GM12878 (cell line): Measurements from ENCODE around the gene CYP26B1. TPM values are rescaled to one million over a fixed set of nuclear protein-coding genes. Genes with fewer than 3 reads are reported as not detected.

ENCODE experiments used
- ATAC-seq: fragments of 200-7000 bp; cut with Tn5 transposase; 3 replicates; pipeline ENCODE4 v1.9.1; 2020; ENCODE audit warnings: mild to moderate bottlenecking, moderate library complexity
- BruUV-seq: library from RNA; stranded (reverse); fragments of 400-500 nt; replicated peaks from 2 replicates; lab custom pipeline; 2021; lab: Mats Ljungman, UMichigan
- CTCF ChIA-PET: fragments of 300-600 bp; sonication (Branson Sonifier 250); formaldehyde crosslinking; extraction: SDS; loops from one replicate; lab custom pipeline; 2021; ENCODE audit warnings: inconsistent platforms; lab: Yijun Ruan, JAX
- POLR2A ChIA-PET: fragments of 350-600 bp; formaldehyde crosslinking; extraction: SDS; loops from one replicate; lab custom pipeline; 2021; ENCODE audit warnings: inconsistent platforms; lab: Charles Lee
- RAD21 ChIA-PET: fragments of 300-600 bp; sonication (Branson Sonifier 250); formaldehyde crosslinking; loops from one replicate; lab custom pipeline; 2023; ENCODE audit warnings: antibody characterized with exemption; ENCODE audit not compliant: unreplicated experiment; lab: Charles Lee
- SMC1A ChIA-PET: fragments of 300-600 bp; sonication (Branson Sonifier 250); formaldehyde crosslinking; loops from one replicate; lab custom pipeline; 2023; ENCODE audit not compliant: unreplicated experiment, uncharacterized antibody; lab: Charles Lee
- DNase-seq: peaks from one replicate; pipeline ENCODE4 v3.0.0-alpha.2; 2011; ENCODE audit warnings: low read depth, low spot score
- FAIRE-seq: peaks from 3 replicates; lab custom pipeline; 2011; peaks lifted over from hg19 to GRCh38; lab: Jason Lieb, UNC
- H2AFZ ChIP-seq: 2 replicates; pipeline ENCODE4 v1.6.0; 2011; ENCODE audit warnings: low read depth, low read length, control low read depth; ENCODE audit not compliant: control insufficient read depth
- H3K27ac ChIP-seq: 2 replicates; pipeline ENCODE4 v1.5.1; 2011; ENCODE audit warnings: control low read depth; ENCODE audit not compliant: control insufficient read depth, insufficient read depth
- H3K27me3 ChIP-seq, 2 experiments: replicated peaks in 1 of 2; 2 replicates each; pipeline versions ENCODE4 v1.6.0 to v1.6.1; 2011; ENCODE audit warnings: low read length in 1 of 2; ENCODE audit not compliant: control insufficient read depth in 2 of 2, insufficient read depth in 2 of 2
- H3K36me3 ChIP-seq, 2 experiments: 2 replicates each; pipeline ENCODE4 v1.5.1; 2011; ENCODE audit warnings: low read length in 1 of 2; ENCODE audit not compliant: control insufficient read depth in 2 of 2, insufficient read depth in 2 of 2
- H3K4me1 ChIP-seq: 2 replicates; pipeline ENCODE4 v1.6.1; 2011; ENCODE audit warnings: mild to moderate bottlenecking, low read length, moderate library complexity, mixed read lengths; ENCODE audit not compliant: control insufficient read depth, insufficient read depth
- H3K4me2 ChIP-seq: 2 replicates; pipeline ENCODE4 v1.6.0; 2011; ENCODE audit warnings: control low read depth; ENCODE audit not compliant: control insufficient read depth, insufficient read depth
- H3K4me3 ChIP-seq: fragments of 200-600 bp; sonication (generic); 2 replicates; pipeline ENCODE4 v1.5.1; 2016
- H3K79me2 ChIP-seq: 2 replicates; pipeline ENCODE4 v1.6.0; 2011; ENCODE audit warnings: low read length; ENCODE audit not compliant: control insufficient read depth, insufficient read depth
- H3K9ac ChIP-seq: 2 replicates; pipeline ENCODE4 v1.8.0; 2011; ENCODE audit warnings: low read length, control low read depth, mixed read lengths; ENCODE audit not compliant: control insufficient read depth, insufficient read depth
- H3K9me3 ChIP-seq: replicated peaks from 3 replicates; pipeline ENCODE4 v1.5.1; 2011; ENCODE audit warnings: mild to moderate bottlenecking, low read length; ENCODE audit not compliant: control insufficient read depth, insufficient read depth
- H4K20me1 ChIP-seq: 2 replicates; pipeline ENCODE4 v1.6.0; 2011; ENCODE audit not compliant: control insufficient read depth, insufficient read depth
- BCL11A ChIP-seq: IDR thresholded peaks from 2 replicates; pipeline ENCODE4 v1.6.1; 2011; ENCODE audit warnings: low read depth, low read length
- FOXM1 ChIP-seq: IDR thresholded peaks from 2 replicates; pipeline ENCODE4 v1.6.1; 2012; ENCODE audit warnings: low read depth, mild to moderate bottlenecking, inconsistent platforms, low read length, moderate library complexity
- HDAC6 ChIP-seq: fragments of 200-600 bp; sonication (generic); IDR thresholded peaks from one replicate; pipeline ENCODE4 v1.8.0; 2017; ENCODE audit warnings: antibody characterized with exemption; ENCODE audit not compliant: unreplicated experiment
- IRF4 ChIP-seq: IDR thresholded peaks from 2 replicates; pipeline ENCODE4 v1.6.1; 2011; ENCODE audit warnings: low read depth, low read length
- MAX ChIP-seq: IDR thresholded peaks from 2 replicates; pipeline ENCODE4 v1.6.1; 2012; ENCODE audit warnings: low read depth, low read length, improper control_type of control experiment
- MYB ChIP-seq: fragments of 150-350 bp; IDR thresholded peaks from 2 replicates; pipeline ENCODE4 v1.6.1; 2014; ENCODE audit warnings: mild to moderate bottlenecking, low read depth, low read length, borderline replicate concordance
- NR2F1 ChIP-seq: fragments of 450-650 bp; conservative IDR thresholded peaks from 2 replicates; pipeline ENCODE4 v1.6.1; 2017; ENCODE audit warnings: mild to moderate bottlenecking
- PRDM15 ChIP-seq: fragments of 450-650 bp; formaldehyde crosslinking; IDR thresholded peaks from 2 replicates; pipeline ENCODE4 v1.4.0; 2020; ENCODE audit warnings: mild to moderate bottlenecking, moderate library complexity
- RUNX3 ChIP-seq: IDR thresholded peaks from 2 replicates; pipeline ENCODE4 v1.6.1; 2012; ENCODE audit warnings: low read length, inconsistent platforms
- SIN3A ChIP-seq: IDR thresholded peaks from 2 replicates; pipeline ENCODE4 v1.6.1; 2012; ENCODE audit warnings: low read depth, low read length, improper control_type of control experiment
- TARDBP ChIP-seq: IDR thresholded peaks from 2 replicates; pipeline ENCODE4 v1.6.1; 2016; ENCODE audit warnings: borderline replicate concordance
- WGBS: methylation state at CpG from one replicate; pipeline ENCODE4 v1.1.6; 2016; ENCODE audit warnings: low lambda C conversion rate; ENCODE audit not compliant: insufficient replicate concordance, insufficient coverage; ENCODE audit errors: missing lambda C conversion rate; 5-methylcytosine and 5-hydroxymethylcytosine counted together
- in situ Hi-C: fragments of 300-500 bp; cut with MboI; formaldehyde crosslinking; loops from 9 replicates; pipeline ENCODE4 v1.14.3; 2018; ENCODE audit warnings: mixed read lengths
- intact Hi-C: fragments of 100-400 bp; cut with micrococcal nuclease; formaldehyde crosslinking; loops from one replicate; pipeline ENCODE4 v1.14.2; 2022; ENCODE audit not compliant: unreplicated experiment
- polyA plus RNA-seq, 11 experiments: library from polyadenylated mRNA; depleted of rRNA in 4 of 11; unstranded in 6 of 11; stranded (reverse) in 5 of 11; fragments of >200 nt; fragmentation: Nextera tagmentation in 4 of 11; fragmentation: Illumina TruSeq in 1 of 11; extraction: Ambion mirVana in 4 of 11; extraction: Trizol in 1 of 11; gene quantifications; 1 replicate in 1 of 11; 2 replicates in 10 of 11; pipeline versions ENCODE4 v1.2.1 to v1.2.3, GENCODE V29; 2011 to 2016; ENCODE audit warnings: inconsistent platforms in 2 of 11, missing spikeins in 2 of 11, low read depth in 1 of 11
- total RNA-seq, 4 experiments: library from RNA; depleted of rRNA in 3 of 4; stranded (reverse); fragments of >200 nt in 3 of 4; fragmentation: Illumina TruSeq in 1 of 4; extraction: Trizol in 1 of 4; gene quantifications; 2 replicates each; pipeline versions ENCODE4 v1.2.1 to v1.2.3, GENCODE V29; 2013 to 2021

CYP26B1 gene
- total and polyA plus RNA-seq, 10 of the 15 experiments (the other 5 are each of a cell fraction or from before 2014, with no cell fraction given) = not detected

GRCh38 chr2:72154386-72154975 is 6.8 kb upstream of the CYP26B1 start:
- RAD21 ChIA-PET = no interaction called here
- no peaks in the 10 kb centered on the region for H3K36me3 ChIP-seq
- in situ Hi-C loops (loop anchor here (5.0 kb wide), 1 partner anchor 607 kb away; no protein-coding TSS in a partner anchor), intact Hi-C loops (loop anchor here (5.0 kb wide), 1 partner anchor 622 kb away; no protein-coding TSS in a partner anchor)
- no peak for ATAC-seq
- POLR2A ChIA-PET = no interaction called here
- no peak overlapping the region for H3K4me3 ChIP-seq
- 39% methylated on average over 16 of the region's 16 CpGs for WGBS
- no peak for TF ChIP-seq NR2F1
- no peak for TF ChIP-seq HDAC6
- no peak for TF ChIP-seq IRF4
- no peak overlapping the region for H3K9ac ChIP-seq
- H3K4me2 ChIP-seq = no peak overlapping the region
- DNase-seq = no peak
- FAIRE-seq = no peak
- H2AFZ ChIP-seq = no peak overlapping the region
- H3K79me2 ChIP-seq = no peaks in the 10 kb centered on the region
- H3K27me3 ChIP-seq = peaks cover 4 to 13% of the 10 kb centered on the region in 2 experiments; a peak in 3 of 4 replicates
- H4K20me1 ChIP-seq = no peaks in the 10 kb centered on the region
- H3K27ac ChIP-seq = no peak overlapping the region
- H3K9me3 ChIP-seq = no peaks in the 10 kb centered on the region
- no peaks in the 10 kb centered on the region for H3K4me1 ChIP-seq
- SMC1A ChIA-PET = no interaction called here
- CTCF ChIA-PET = interaction anchor here (1.9 kb wide), 1 partner anchor 231 kb away, joined by 5 read pairs; no protein-coding TSS in a partner anchor
- no TSS peak for BruUV-seq

GRCh38 chr2:72153924-72154323 is 6.3 kb upstream of the CYP26B1 start:
- 29% methylated on average over 5 of the region's 5 CpGs for WGBS
- H4K20me1 ChIP-seq = no peaks in the 10 kb centered on the region
- CTCF ChIA-PET = no interaction called here
- H3K4me3 ChIP-seq = no peak overlapping the region
- no peak overlapping the region for H3K27ac ChIP-seq
- H3K27me3 ChIP-seq = peaks cover 8 to 17% of the 10 kb centered on the region in 2 experiments; a peak in 3 of 4 replicates
- no TSS peak for BruUV-seq
- intact Hi-C loops (loop anchor here (5.0 kb wide), 1 partner anchor 622 kb away; no protein-coding TSS in a partner anchor), in situ Hi-C loops (loop anchor here (5.0 kb wide), 1 partner anchor 607 kb away; no protein-coding TSS in a partner anchor)
- POLR2A ChIA-PET = no interaction called here
- H2AFZ ChIP-seq = no peak overlapping the region
- ATAC-seq (no peak), DNase-seq (no peak), FAIRE-seq (no peak)
- no peaks in the 10 kb centered on the region for H3K9me3 ChIP-seq
- no peaks in the 10 kb centered on the region for H3K36me3 ChIP-seq
- SMC1A ChIA-PET = no interaction called here
- no peak overlapping the region for H3K4me2 ChIP-seq
- no peaks in the 10 kb centered on the region for H3K79me2 ChIP-seq
- RAD21 ChIA-PET = no interaction called here
- H3K4me1 ChIP-seq = no peaks in the 10 kb centered on the region
- no peak overlapping the region for H3K9ac ChIP-seq
- TF ChIP-seq FOXM1 = no peak
- no peak for TF ChIP-seq RUNX3
- no peak for TF ChIP-seq TARDBP
- TF ChIP-seq MYB = no peak
- no peak for TF ChIP-seq BCL11A
- TF ChIP-seq MAX = no peak
- TF ChIP-seq PRDM15 (CRISPR knock-in tag) = no peak
- no peak for TF ChIP-seq SIN3A
